PC-9 (cell line): ENCODE measurements around the gene VGLL3.

Source experiments
- CTCF ChIP-seq: fragments of 200-600 bp; sonication (generic); conservative IDR thresholded peaks from 2 replicates; pipeline ENCODE4 v1.6.1; 2017; ENCODE audit warnings: mixed run types, antibody characterized with exemption, mild to moderate bottlenecking, moderate library complexity
- EZH2 ChIP-seq: fragments of 200-600 bp; sonication (generic); IDR thresholded peaks from 2 replicates; pipeline ENCODE4 v1.8.0; 2017; ENCODE audit warnings: antibody characterized with exemption, low read depth

DNA sequence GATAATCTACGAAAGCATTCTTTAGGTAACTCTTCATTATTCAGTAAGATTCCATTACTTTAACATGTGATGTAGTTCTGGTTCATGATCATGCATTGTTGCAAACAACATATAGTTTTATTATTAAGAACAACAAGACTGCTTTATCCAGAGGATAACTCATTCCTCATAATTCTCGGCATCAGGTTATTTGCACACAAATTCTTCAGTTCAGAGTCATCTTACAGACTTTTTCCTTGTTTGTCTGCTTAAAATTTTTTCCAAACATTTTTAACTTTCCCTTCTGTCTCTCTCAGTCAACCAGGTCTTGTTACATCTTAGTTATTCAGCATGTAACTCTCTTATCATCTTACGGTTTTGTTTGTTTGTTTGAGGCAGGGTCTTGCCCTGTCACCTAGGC, 60.1 kb downstream of the VGLL3 start:
- TF ChIP-seq CTCF (no peak), EZH2 (no peak)
